HepG2 (cell line): ENCODE results near the gene RYR2. TPM values are rescaled to one million over a fixed set of nuclear protein-coding genes. Genes with fewer than 3 reads are reported as not detected.

Experiments
- ATAC-seq: fragments of 200-7000 bp; cut with Tn5 transposase; 3 replicates; pipeline ENCODE4 v1.9.1; 2020; ENCODE audit warnings: mild to moderate bottlenecking, moderate library complexity
- Bru-seq: library from RNA; stranded (reverse); fragments of 400-500 nt; gene quantifications from one replicate; lab custom pipeline; 2021; lab: Mats Ljungman, UMichigan
- BruChase-seq, 2 experiments: library from RNA; stranded (reverse); fragments of 400-500 nt; gene quantifications; one replicate each; lab custom pipeline; 2021; lab: Mats Ljungman, UMichigan
- BruUV-seq: library from RNA; stranded (reverse); fragments of 400-500 nt; replicated peaks from 2 replicates; lab custom pipeline; 2021; lab: Mats Ljungman, UMichigan
- CTCF ChIA-PET: fragments of 300-600 bp; formaldehyde crosslinking; extraction: SDS; loops from one replicate; lab custom pipeline; 2021; ENCODE audit warnings: low total read pairs, inconsistent platforms, low intra/inter-chr PET ratio; lab: Yijun Ruan, JAX
- POLR2A ChIA-PET: fragments of 350-600 bp; sonication (Branson Sonifier 250); formaldehyde crosslinking; loops from one replicate; lab custom pipeline; 2020; ENCODE audit warnings: antibody characterized with exemption, inconsistent platforms; lab: Yijun Ruan, JAX
- DNase-seq: peaks from one replicate; pipeline ENCODE4 v3.0.0-alpha.2; 2015; ENCODE audit warnings: low spot score
- FAIRE-seq: peaks from 3 replicates; lab custom pipeline; 2011; peaks lifted over from hg19 to GRCh38; lab: Jason Lieb, UNC
- H2AFZ ChIP-seq: one replicate; pipeline ENCODE4 v1.6.1; 2011; ENCODE audit warnings: low read length, inconsistent platforms
- H3K27ac ChIP-seq: fragments of 300-600 bp; 3 replicates; pipeline ENCODE4 v1.8.0; 2011; ENCODE audit warnings: mixed run types, mild to moderate bottlenecking, mixed read lengths, low read length, inconsistent platforms; ENCODE audit not compliant: insufficient read depth; ENCODE audit errors: extremely low read length
- H3K27me3 ChIP-seq, 2 experiments: fragments of 200-600 bp in 1 of 2; 2 replicates in 1 of 2; 3 replicates in 1 of 2; pipeline versions ENCODE4 v1.6.0 to v1.8.0; 2011; ENCODE audit warnings: low read length in 2 of 2, mild to moderate bottlenecking in 2 of 2, moderate library complexity in 2 of 2, inconsistent platforms in 1 of 2; ENCODE audit not compliant: insufficient read depth in 2 of 2, control insufficient read depth in 1 of 2
- H3K36me3 ChIP-seq, 2 experiments: fragments of 200-600 bp in 1 of 2; replicated peaks in 1 of 2; 2 replicates in 1 of 2; 3 replicates in 1 of 2; pipeline versions ENCODE4 v1.5.1 to v1.8.0; 2011; ENCODE audit warnings: low read length in 2 of 2, inconsistent platforms in 1 of 2; ENCODE audit not compliant: insufficient read depth in 2 of 2, control insufficient read depth in 1 of 2
- H3K4me1 ChIP-seq: 2 replicates; pipeline ENCODE4 v1.5.1; 2012; ENCODE audit warnings: low read length, inconsistent platforms; ENCODE audit not compliant: insufficient read depth
- H3K4me2 ChIP-seq: 2 replicates; pipeline ENCODE4 v1.6.0; 2011; ENCODE audit warnings: low read depth, low read length, inconsistent platforms
- H3K4me3 ChIP-seq, 3 experiments: fragments of 200-600 bp in 1 of 3; sonication (generic), shearing (Covaris generic) in 1 of 3; replicated peaks in 1 of 3; 2 replicates each; pipeline ENCODE4 v1.5.1; 2011 to 2016; ENCODE audit warnings: low read length in 3 of 3, inconsistent platforms in 2 of 3, low read depth in 2 of 3, mild to moderate bottlenecking in 2 of 3, control low read depth in 1 of 3, mixed read lengths in 1 of 3; ENCODE audit not compliant: insufficient read depth in 1 of 3
- H3K79me2 ChIP-seq: one replicate; pipeline ENCODE4 v1.6.1; 2011; ENCODE audit warnings: low read length, inconsistent platforms; ENCODE audit not compliant: insufficient read depth
- H3K9ac ChIP-seq: 2 replicates; pipeline ENCODE4 v1.6.0; 2011; ENCODE audit warnings: mild to moderate bottlenecking, low read depth, low read length, inconsistent platforms; ENCODE audit not compliant: insufficient read depth
- H3K9me3 ChIP-seq: 2 replicates; pipeline ENCODE4 v1.5.1; 2012; ENCODE audit warnings: mild to moderate bottlenecking, low read length
- H4K20me1 ChIP-seq: 2 replicates; pipeline ENCODE4 v1.6.0; 2011; ENCODE audit warnings: inconsistent platforms, mild to moderate bottlenecking, low read length, moderate library complexity; ENCODE audit not compliant: insufficient read depth
- ARHGAP35 ChIP-seq: sonication (generic); formaldehyde crosslinking; IDR thresholded peaks from 2 replicates; pipeline ENCODE4 v1.9.0; 2022; ENCODE audit warnings: mild to moderate bottlenecking, inconsistent platforms, moderate library complexity, missing genetic modification reagents, borderline replicate concordance
- FOXC1 ChIP-seq: sonication (generic); formaldehyde crosslinking; IDR thresholded peaks from 2 replicates; pipeline ENCODE4 v1.8.0; 2022; ENCODE audit warnings: mild to moderate bottlenecking, missing genetic modification reagents, borderline replicate concordance
- GFI1 ChIP-seq: sonication (generic); formaldehyde crosslinking; IDR thresholded peaks from 2 replicates; pipeline ENCODE4 v1.5.0; 2020; ENCODE audit warnings: missing genetic modification reagents, mild to moderate bottlenecking, borderline replicate concordance
- KMT2A ChIP-seq: sonication (generic); formaldehyde crosslinking; IDR thresholded peaks from 2 replicates; pipeline ENCODE4 v1.4.0; 2020; ENCODE audit warnings: missing genetic modification reagents
- NFIC ChIP-seq: IDR thresholded peaks from 2 replicates; pipeline ENCODE4 v1.6.1; 2012; ENCODE audit warnings: mild to moderate bottlenecking, low read length, inconsistent platforms
- PHB2 ChIP-seq: fragments of 450-650 bp; IDR thresholded peaks from 2 replicates; pipeline ENCODE4 v1.6.1; 2018; ENCODE audit not compliant: partially characterized antibody
- POGZ ChIP-seq: sonication (generic); formaldehyde crosslinking; IDR thresholded peaks from 2 replicates; pipeline ENCODE4 v1.4.0; 2020; ENCODE audit warnings: mild to moderate bottlenecking, missing genetic modification reagents
- REXO4 ChIP-seq: sonication (generic); formaldehyde crosslinking; IDR thresholded peaks from 2 replicates; pipeline ENCODE4 v1.8.0; 2022; ENCODE audit warnings: missing genetic modification reagents, mild to moderate bottlenecking, borderline replicate concordance
- SMAD1 ChIP-seq: sonication (generic); formaldehyde crosslinking; IDR thresholded peaks from 2 replicates; pipeline ENCODE4 v1.4.0; 2020; ENCODE audit warnings: missing genetic modification reagents, low read depth, mild to moderate bottlenecking, borderline replicate concordance
- SOX6 ChIP-seq, 2 experiments: fragments of 450-650 bp in 1 of 2; sonication (generic) in 1 of 2; formaldehyde crosslinking in 1 of 2; IDR thresholded peaks; 2 replicates each; pipeline versions ENCODE4 v1.4.0 to v1.6.1; 2017 to 2020; ENCODE audit warnings: antibody characterized with exemption in 1 of 2, mild to moderate bottlenecking in 1 of 2, missing genetic modification reagents in 1 of 2
- ZNF557 ChIP-seq: sonication (generic); formaldehyde crosslinking; IDR thresholded peaks from 2 replicates; pipeline ENCODE4 v1.4.0; 2020; ENCODE audit warnings: missing genetic modification reagents
- ZNF800 ChIP-seq: sonication (generic); formaldehyde crosslinking; IDR thresholded peaks from 2 replicates; pipeline ENCODE4 v1.4.0; 2020; ENCODE audit warnings: missing genetic modification reagents
- WGBS: methylation state at CpG from one replicate; pipeline ENCODE4 v1.1.6; 2017; ENCODE audit warnings: low lambda C conversion rate; 5-methylcytosine and 5-hydroxymethylcytosine counted together
- in situ Hi-C: cut with HindIII; loops from 2 replicates; pipeline ENCODE4 v1.10.0; 2017; ENCODE audit warnings: low pct_unique_long_range_greater_than_20kb; ENCODE audit not compliant: extremely low pct_ligation_motif_present
- intact Hi-C: fragments of 100-400 bp; cut with micrococcal nuclease; formaldehyde crosslinking; loops from one replicate; pipeline ENCODE4 v1.10.0; 2022; ENCODE audit not compliant: unreplicated experiment
- long read RNA-seq, 2 experiments: library from RNA in 1 of 2; library from polyadenylated mRNA in 1 of 2; stranded (forward) in 1 of 2; unstranded in 1 of 2; transcript quantifications; one replicate each; pipeline ENCODE4 v2.0.0, GENCODE V29; 2019 to 2022
- polyA minus RNA-seq, 3 experiments: library from RNA; depleted of rRNA, polyadenylated mRNA; stranded (reverse); fragments of >200 nt; gene quantifications; 2 replicates each; pipeline ENCODE4 v1.2.3, GENCODE V29; 2011; ENCODE audit warnings: low replicate concordance in 1 of 3
- polyA plus RNA-seq, 8 experiments: library from polyadenylated mRNA; depleted of rRNA in 3 of 8; stranded (reverse) in 7 of 8; unstranded in 1 of 8; fragments of >200 nt; fragmentation: Illumina TruSeq in 4 of 8; extraction: Trizol in 4 of 8; gene quantifications; 2 replicates each; pipeline versions ENCODE4 v1.2.1 to v1.2.3, GENCODE V29; 2011 to 2016; ENCODE audit warnings: low read depth in 4 of 8, missing spikeins in 1 of 8, mixed read lengths in 1 of 8; ENCODE audit not compliant: insufficient read depth in 1 of 8
- total RNA-seq, 5 experiments: library from RNA; depleted of rRNA; stranded (reverse); fragments of >200 nt; fragmentation: Illumina TruSeq; extraction: Trizol; gene quantifications; 2 replicates each; pipeline ENCODE4 v1.2.3, GENCODE V29; 2016; ENCODE audit warnings: low read depth in 1 of 5
- TF ChIP-seq, protein P1 (sequence below): IDR thresholded peaks from 2 replicates; pipeline ENCODE4 v1.4.0; 2020; ENCODE audit warnings: mild to moderate bottlenecking, missing genetic modification reagents

RYR2 gene
- total RNA-seq (2016; rRNA removed; fragmentation: Illumina TruSeq; extraction: Trizol): not detected in 2 replicates
- total RNA-seq (2016; cell fraction: cytosol; rRNA removed; fragmentation: Illumina TruSeq; extraction: Trizol; ENCODE audit: low read depth): not detected in 2 replicates
- total RNA-seq (2016; cell fraction: insoluble cytoplasmic fraction; rRNA removed; fragmentation: Illumina TruSeq; extraction: Trizol): not detected in 2 replicates
- not detected in 2 replicates for total RNA-seq (2016; cell fraction: membrane; rRNA removed; fragmentation: Illumina TruSeq; extraction: Trizol)
- total RNA-seq (2016; cell fraction: nucleus; rRNA removed; fragmentation: Illumina TruSeq; extraction: Trizol): not detected in 2 replicates
- polyA plus RNA-seq (2011; rRNA removed): not detected in 2 replicates
- polyA plus RNA-seq (2011; cell fraction: cytosol; rRNA removed): not detected in 2 replicates
- polyA plus RNA-seq (2011; cell fraction: nucleus; rRNA removed): not detected in 2 replicates
- not detected in 2 replicates for polyA plus RNA-seq (2012)
- not detected in 2 replicates for polyA plus RNA-seq (2016; cell fraction: cytosol; fragmentation: Illumina TruSeq; extraction: Trizol; ENCODE audit: low read depth)
- not detected in 2 replicates for polyA plus RNA-seq (2016; cell fraction: insoluble cytoplasmic fraction; fragmentation: Illumina TruSeq; extraction: Trizol; ENCODE audit: low read depth)
- not detected in 2 replicates for polyA plus RNA-seq (2016; cell fraction: membrane; fragmentation: Illumina TruSeq; extraction: Trizol; ENCODE audit: low read depth)
- not detected in 2 replicates for polyA plus RNA-seq (2016; cell fraction: nucleus; fragmentation: Illumina TruSeq; extraction: Trizol; ENCODE audit: insufficient read depth, low read depth)
- polyA minus RNA-seq (2011; rRNA and poly(A)+ RNA removed; ENCODE audit: low replicate concordance): 15.8 TPM in 1 of 2 replicates, not detected in the other
- not detected in 2 replicates for polyA minus RNA-seq (2011; cell fraction: cytosol; rRNA and poly(A)+ RNA removed)
- not detected in 2 replicates for polyA minus RNA-seq (2011; cell fraction: nucleus; rRNA and poly(A)+ RNA removed)
- percentile 3 among the genes with signal in this experiment for Bru-seq, nascent RNA
- percentile 2 among the genes with signal in this experiment for BruChase-seq, experiment 1, labeled RNA remaining after a 6-hour chase
- BruChase-seq, experiment 2, labeled RNA remaining after a 2-hour chase: percentile 1 among the genes with signal in this experiment
- long read RNA-seq, experiment 1: 0 reads
- long read RNA-seq, experiment 2: 0 reads

- CTCF ChIA-PET: no interaction called here
- H3K27ac ChIP-seq: no peak within 1 kb of the TSS
- no peaks in the 10 kb centered on the region for H3K9me3 ChIP-seq
- no peak within 1 kb of the TSS for H3K9ac ChIP-seq
- no peak for FAIRE-seq
- H3K79me2 ChIP-seq: no peaks in the 10 kb centered on the region
- H3K27me3 ChIP-seq: peaks cover 0 to 31% of the 10 kb centered on the region in 2 experiments; a peak in 2 of 5 replicates
- intact Hi-C loops (no loop called here), in situ Hi-C loops (no loop called here)
- no peaks in the 10 kb centered on the region for H3K4me1 ChIP-seq
- 38% methylated on average over 6 of the region's 87 CpGs for WGBS
- POLR2A ChIA-PET: no interaction called here
- DNase-seq: no peak
- H3K4me3 ChIP-seq: peak within 1 kb of the TSS in 1 of 3 experiments; percentile 16; a peak in 2 of 6 replicates
- peak within 1 kb of the TSS; percentile 63 for H3K4me2 ChIP-seq
- no peak within 1 kb of the TSS for H2AFZ ChIP-seq
- ATAC-seq: peak; percentile 94
- no peaks in the 10 kb centered on the region for H4K20me1 ChIP-seq
- no peaks in the 10 kb centered on the region for H3K36me3 ChIP-seq
- BruUV-seq: no TSS peak
- TF ChIP-seq SMAD1 (CRISPR knock-in tag): no peak
- TF ChIP-seq FOXC1 (CRISPR knock-in tag): no peak
- no peak for TF ChIP-seq NFIC
- TF ChIP-seq KMT2A: no peak
- TF ChIP-seq ZNF800 (CRISPR knock-in tag): 0 out of 2 replicates have a peak, but pooled peaks have one; percentile 52
- TF ChIP-seq GFI1: no peak
- TF ChIP-seq, protein P1, sequence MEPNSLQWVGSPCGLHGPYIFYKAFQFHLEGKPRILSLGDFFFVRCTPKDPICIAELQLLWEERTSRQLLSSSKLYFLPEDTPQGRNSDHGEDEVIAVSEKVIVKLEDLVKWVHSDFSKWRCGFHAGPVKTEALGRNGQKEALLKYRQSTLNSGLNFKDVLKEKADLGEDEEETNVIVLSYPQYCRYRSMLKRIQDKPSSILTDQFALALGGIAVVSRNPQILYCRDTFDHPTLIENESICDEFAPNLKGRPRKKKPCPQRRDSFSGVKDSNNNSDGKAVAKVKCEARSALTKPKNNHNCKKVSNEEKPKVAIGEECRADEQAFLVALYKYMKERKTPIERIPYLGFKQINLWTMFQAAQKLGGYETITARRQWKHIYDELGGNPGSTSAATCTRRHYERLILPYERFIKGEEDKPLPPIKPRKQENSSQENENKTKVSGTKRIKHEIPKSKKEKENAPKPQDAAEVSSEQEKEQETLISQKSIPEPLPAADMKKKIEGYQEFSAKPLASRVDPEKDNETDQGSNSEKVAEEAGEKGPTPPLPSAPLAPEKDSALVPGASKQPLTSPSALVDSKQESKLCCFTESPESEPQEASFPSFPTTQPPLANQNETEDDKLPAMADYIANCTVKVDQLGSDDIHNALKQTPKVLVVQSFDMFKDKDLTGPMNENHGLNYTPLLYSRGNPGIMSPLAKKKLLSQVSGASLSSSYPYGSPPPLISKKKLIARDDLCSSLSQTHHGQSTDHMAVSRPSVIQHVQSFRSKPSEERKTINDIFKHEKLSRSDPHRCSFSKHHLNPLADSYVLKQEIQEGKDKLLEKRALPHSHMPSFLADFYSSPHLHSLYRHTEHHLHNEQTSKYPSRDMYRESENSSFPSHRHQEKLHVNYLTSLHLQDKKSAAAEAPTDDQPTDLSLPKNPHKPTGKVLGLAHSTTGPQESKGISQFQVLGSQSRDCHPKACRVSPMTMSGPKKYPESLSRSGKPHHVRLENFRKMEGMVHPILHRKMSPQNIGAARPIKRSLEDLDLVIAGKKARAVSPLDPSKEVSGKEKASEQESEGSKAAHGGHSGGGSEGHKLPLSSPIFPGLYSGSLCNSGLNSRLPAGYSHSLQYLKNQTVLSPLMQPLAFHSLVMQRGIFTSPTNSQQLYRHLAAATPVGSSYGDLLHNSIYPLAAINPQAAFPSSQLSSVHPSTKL (CRISPR knock-in tag): no peak
- TF ChIP-seq PHB2: no peak
- TF ChIP-seq REXO4 (CRISPR knock-in tag): no peak
- TF ChIP-seq SOX6 (IDR thresholded peaks at IDR 0.05): no peak
- TF ChIP-seq SOX6 (CRISPR knock-in tag; IDR thresholded peaks at IDR 0.05): no peak
- TF ChIP-seq ARHGAP35: no peak
- no peak for TF ChIP-seq POGZ (CRISPR knock-in tag)
- TF ChIP-seq ZNF557 (CRISPR knock-in tag): no peak
Measured at GRCh38 chr1:237041795-237042525, at the start of gene RYR2. TSS of gene RYR2 (plus strand) at chr1:237042184. CDS start at chr1:237042522, 338 bp downstream.
